PC-3 (cell line): Measurements from ENCODE around the gene WDR76. TPM values are rescaled to one million over a fixed set of nuclear protein-coding genes. Genes with fewer than 3 reads are reported as not detected.

Source experiments
- ATAC-seq: fragments of 200-7000 bp; cut with Tn5 transposase; 2 replicates; pipeline ENCODE4 v1.9.1; 2020; ENCODE audit warnings: mild to moderate bottlenecking, moderate library complexity
- BruUV-seq: library from RNA; stranded (reverse); fragments of 400-500 nt; replicated peaks from 2 replicates; lab custom pipeline; 2021; lab: Mats Ljungman, UMichigan
- CTCF ChIA-PET: fragments of 300-600 bp; sonication (Branson Sonifier 250); formaldehyde crosslinking; loops from one replicate; lab custom pipeline; 2022; ENCODE audit warnings: antibody characterized with exemption; lab: Charles Lee
- POLR2A ChIA-PET: fragments of 300-600 bp; sonication (Branson Sonifier 250); formaldehyde crosslinking; loops from one replicate; lab custom pipeline; 2022; ENCODE audit warnings: antibody characterized with exemption; ENCODE audit not compliant: unreplicated experiment; lab: Charles Lee
- DNase-seq: peaks from one replicate; pipeline ENCODE4 v3.0.0-alpha.2; 2015
- H2AFZ ChIP-seq: fragments of 300-600 bp; sonication (generic); 2 replicates; pipeline ENCODE4 v1.6.0; 2016; ENCODE audit warnings: antibody characterized with exemption, low read length
- H3F3A ChIP-seq: fragments of 300-600 bp; sonication (generic); one replicate; pipeline ENCODE4 v1.6.0; 2017; ENCODE audit warnings: antibody characterized with exemption, low read length, control low read depth, mild to moderate bottlenecking; ENCODE audit not compliant: unreplicated experiment
- H3K27ac ChIP-seq: fragments of 300-600 bp; sonication (generic); 2 replicates; pipeline ENCODE4 v1.5.1; 2016; ENCODE audit warnings: mild to moderate bottlenecking, low read length
- H3K27me3 ChIP-seq: fragments of 300-600 bp; sonication (generic); 2 replicates; pipeline ENCODE4 v1.6.1; 2016; ENCODE audit warnings: low read length, mixed read lengths
- H3K36me3 ChIP-seq: fragments of 300-600 bp; sonication (generic); 2 replicates; pipeline ENCODE4 v1.6.1; 2016; ENCODE audit warnings: low read depth, mixed run types, low read length, mixed read lengths
- H3K4me1 ChIP-seq: fragments of 300-600 bp; sonication (generic); 2 replicates; pipeline ENCODE4 v1.5.1; 2016; ENCODE audit warnings: low read length; ENCODE audit not compliant: insufficient read depth
- H3K4me2 ChIP-seq: fragments of 300-600 bp; sonication (generic); 2 replicates; pipeline ENCODE4 v1.6.0; 2016; ENCODE audit warnings: low read length
- H3K4me3 ChIP-seq: fragments of 300-600 bp; sonication (generic); 2 replicates; pipeline ENCODE4 v1.5.1; 2016; ENCODE audit warnings: mild to moderate bottlenecking, low read length, mixed read lengths
- H3K79me2 ChIP-seq: fragments of 300-600 bp; sonication (generic); 2 replicates; pipeline ENCODE4 v1.6.1; 2017; ENCODE audit warnings: low read length, mixed read lengths
- H3K9ac ChIP-seq: fragments of 300-600 bp; sonication (generic); 2 replicates; pipeline ENCODE4 v1.6.0; 2016; ENCODE audit warnings: mild to moderate bottlenecking, low read length
- H3K9me2 ChIP-seq: fragments of 300-600 bp; sonication (generic); replicated peaks from 2 replicates; pipeline ENCODE4 v1.6.1; 2016; ENCODE audit warnings: mixed run types, low read length, mixed read lengths
- H3K9me3 ChIP-seq: fragments of 300-600 bp; sonication (generic); 2 replicates; pipeline ENCODE4 v1.6.1; 2016; ENCODE audit warnings: low read length, mixed read lengths
- H4K20me1 ChIP-seq: fragments of 300-600 bp; sonication (generic); 2 replicates; pipeline ENCODE4 v1.6.1; 2016; ENCODE audit warnings: low read length, mixed read lengths
- CTCF ChIP-seq: fragments of 300-600 bp; sonication (generic); conservative IDR thresholded peaks from 2 replicates; pipeline ENCODE4 v1.5.1; 2017; ENCODE audit warnings: antibody characterized with exemption, low read depth, mild to moderate bottlenecking, low read length
- EZH2 ChIP-seq: fragments of 300-600 bp; sonication (generic); IDR thresholded peaks from one replicate; pipeline ENCODE4 v1.6.1; 2017; ENCODE audit warnings: antibody characterized with exemption, mild to moderate bottlenecking, low read length; ENCODE audit not compliant: unreplicated experiment
- EZH2phosphoT487 ChIP-seq: fragments of 300-600 bp; sonication (generic); IDR thresholded peaks from 2 replicates; pipeline ENCODE4 v1.6.1; 2018; ENCODE audit warnings: mild to moderate bottlenecking, antibody characterized with exemption, low read length, borderline replicate concordance
- intact Hi-C: fragments of 100-400 bp; cut with micrococcal nuclease; formaldehyde crosslinking; loops from 2 replicates; pipeline ENCODE4 v1.9.0; 2023
- total RNA-seq: library from RNA; depleted of rRNA; stranded (reverse); fragments of >200 nt; gene quantifications from 2 replicates; pipeline ENCODE4 v1.2.3, GENCODE V29; 2014

The WDR76 gene
- total RNA-seq, 1 experiment from 2014 or later = 29.0 TPM

GRCh38 chr15:43893956-43894355 lies 67.2 kb downstream of the WDR76 start:
- Histone ChIP-seq H3K9me3 (no peaks in the 10 kb centered on the region), H3F3A (no peaks in the 10 kb centered on the region), H3K9ac (no peak overlapping the region), H3K4me2 (no peak overlapping the region), H3K79me2 (no peaks in the 10 kb centered on the region), H3K36me3 (no peaks in the 10 kb centered on the region), H2AFZ (no peak overlapping the region), H3K4me3 (no peak overlapping the region), H4K20me1 (no peaks in the 10 kb centered on the region), H3K27ac (no peak overlapping the region), H3K4me1 (no peaks in the 10 kb centered on the region), H3K9me2 (no peaks in the 10 kb centered on the region), H3K27me3 (no peaks in the 10 kb centered on the region)
- TF ChIP-seq EZH2phosphoT487 = no peak
- CTCF ChIA-PET = no interaction called here
- no TSS peak for BruUV-seq
- intact Hi-C loops = no loop called here
- no peak for DNase-seq
- POLR2A ChIA-PET = no interaction called here
- no peak for ATAC-seq

- Histone ChIP-seq H3K79me2 (no peaks in the 10 kb centered on the region), H3K4me3 (no peak overlapping the region), H3K27ac (no peak overlapping the region), H3K36me3 (0 out of 2 replicates have a peak, but pooled peaks cover 2% of the 10 kb centered on the region), H3K27me3 (no peaks in the 10 kb centered on the region), H2AFZ (no peak overlapping the region), H3K4me2 (no peak overlapping the region), H3F3A (no peaks in the 10 kb centered on the region), H3K9me2 (no peaks in the 10 kb centered on the region), H4K20me1 (no peaks in the 10 kb centered on the region), H3K4me1 (no peaks in the 10 kb centered on the region), H3K9me3 (no peaks in the 10 kb centered on the region), H3K9ac (no peak overlapping the region)
- no peak for ATAC-seq
- BruUV-seq = no TSS peak
- ChIA-PET POLR2A (no interaction called here), CTCF (no interaction called here)
- intact Hi-C loops = no loop called here
- DNase-seq = no peak
- no peak for TF ChIP-seq CTCF
- no peak for TF ChIP-seq EZH2phosphoT487
- no peak for TF ChIP-seq EZH2
These were observed 68.8 kb downstream of the WDR76 start for GRCh38 chr15:43895586-43895985.

- intact Hi-C loops = no loop called here
- 0 out of 2 replicates have a peak, but pooled peaks have one; percentile 22 for ATAC-seq
- Histone ChIP-seq H3K27me3 (no peaks in the 10 kb centered on the region), H3K4me1 (no peaks in the 10 kb centered on the region), H3K9me3 (no peaks in the 10 kb centered on the region), H3K9me2 (no peaks in the 10 kb centered on the region), H3K4me3 (no peak overlapping the region), H3K36me3 (0 out of 2 replicates have a peak, but pooled peaks cover 2% of the 10 kb centered on the region), H4K20me1 (no peaks in the 10 kb centered on the region), H3K27ac (no peak overlapping the region), H3F3A (no peaks in the 10 kb centered on the region), H3K79me2 (no peaks in the 10 kb centered on the region), H3K9ac (no peak overlapping the region), H3K4me2 (no peak overlapping the region), H2AFZ (no peak overlapping the region)
- ChIA-PET CTCF (no interaction called here), POLR2A (no interaction called here)
- BruUV-seq = no TSS peak
- peak; percentile 17 for DNase-seq
- TF ChIP-seq EZH2phosphoT487 = no peak
- no peak for TF ChIP-seq EZH2
- no peak for TF ChIP-seq CTCF
These were observed 69.7 kb downstream of the WDR76 start for GRCh38 chr15:43896543-43896942.
